ENCODE data around the gene RGS17.

RGS17 gene

GRCh38 chr6:153044295-153044694 lies 86.8 kb downstream of the RGS17 start:
- H3K4me3 ChIP-seq (ENCODE audit: low read depth, low read length), result no peak overlapping the region
- no peak for TF ChIP-seq CTCF (IDR thresholded peaks at IDR 0.05; ENCODE audit: borderline replicate concordance, insufficient read depth, low read depth, low read length)

- TF ChIP-seq CTCF (IDR thresholded peaks at IDR 0.05; ENCODE audit: borderline replicate concordance, insufficient read depth, low read depth, low read length), result no peak
- H3K4me3 ChIP-seq (ENCODE audit: low read depth, low read length), result no peak overlapping the region
These were observed 87.4 kb downstream of the RGS17 start for GRCh38 chr6:153043719-153044118.

DNA sequence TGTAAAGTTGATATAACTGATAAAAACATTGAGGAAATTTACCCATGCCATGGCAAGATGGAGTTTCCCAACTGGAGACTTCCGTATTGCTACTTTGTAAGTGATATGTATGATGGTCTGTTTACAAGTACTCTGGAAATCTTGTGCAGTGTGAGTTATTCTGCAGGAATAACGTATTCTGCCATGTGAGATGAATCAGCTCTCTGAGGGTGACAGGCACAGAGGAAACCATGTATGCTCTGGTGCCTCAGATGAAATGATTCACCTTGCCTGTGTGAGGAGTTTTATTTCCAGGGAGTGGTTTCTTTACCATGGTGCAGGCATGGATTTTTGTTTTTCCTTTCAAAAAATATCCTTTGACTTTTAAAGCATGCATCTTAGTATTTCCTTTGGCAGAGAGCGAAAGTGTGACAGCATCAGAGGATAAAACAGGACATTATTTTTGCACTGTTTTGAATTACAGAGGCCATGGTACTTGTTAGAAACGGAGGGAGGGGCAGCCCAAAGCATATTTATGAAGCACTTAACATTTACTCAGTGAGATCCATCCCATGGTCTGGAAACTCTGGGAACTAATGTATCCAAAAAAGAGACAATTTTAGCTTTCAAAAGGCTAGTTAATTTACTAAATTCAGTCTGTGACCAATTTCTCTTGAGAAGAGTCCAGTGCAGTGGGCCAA lies 92.6 kb downstream of the RGS17 start:
- no peak for TF ChIP-seq CTCF (IDR thresholded peaks at IDR 0.05; ENCODE audit: borderline replicate concordance, insufficient read depth, low read depth, low read length)
- H3K4me3 ChIP-seq (ENCODE audit: low read depth, low read length), result no peak overlapping the region

- no peak for TF ChIP-seq CTCF (IDR thresholded peaks at IDR 0.05; ENCODE audit: borderline replicate concordance, insufficient read depth, low read depth, low read length)
These were observed 96.9 kb downstream of the RGS17 start for GRCh38 chr6:153034139-153034538.

DNA sequence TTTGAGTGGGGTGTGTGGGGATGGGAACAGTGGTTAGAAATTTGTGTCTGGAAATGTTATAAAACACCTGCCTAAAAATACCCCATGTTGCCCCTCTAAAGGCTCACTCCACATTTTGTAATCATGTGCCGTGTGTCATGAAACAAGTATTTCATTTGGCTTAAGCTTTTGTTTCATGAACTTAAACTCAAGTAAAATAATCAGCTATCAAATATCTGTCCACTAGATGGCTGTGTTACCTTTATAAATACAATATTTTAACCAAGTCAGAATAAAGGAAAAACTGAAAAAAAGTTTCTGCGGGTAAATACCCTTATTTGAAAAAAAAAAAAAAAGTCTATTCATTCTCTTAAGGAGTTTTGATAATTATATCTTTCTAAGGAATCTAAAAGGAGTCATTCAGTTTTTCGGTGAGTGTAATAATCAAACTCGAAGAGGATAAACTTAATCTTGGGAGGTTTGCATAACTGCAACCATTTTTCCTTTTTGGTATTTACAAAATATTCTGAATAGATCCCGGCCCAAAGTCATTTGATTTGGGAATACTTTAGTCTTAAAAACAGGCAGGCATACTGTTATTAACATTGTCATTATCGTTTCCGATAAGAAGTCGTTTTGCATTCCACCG lies 98.7 kb downstream of the RGS17 start:
- 0 out of 2 replicates have a peak, but pooled peaks have one; percentile 2 for TF ChIP-seq CTCF (IDR thresholded peaks at IDR 0.05; ENCODE audit: borderline replicate concordance, insufficient read depth, low read depth, low read length)
- H3K4me3 ChIP-seq (ENCODE audit: low read depth, low read length), result no peak overlapping the region

More at GRCh38 chr6:153034139-153034538, 96.9 kb downstream of the RGS17 start:
- H3K4me3 ChIP-seq (ENCODE audit: low read depth, low read length), result no peak overlapping the region

DNA sequence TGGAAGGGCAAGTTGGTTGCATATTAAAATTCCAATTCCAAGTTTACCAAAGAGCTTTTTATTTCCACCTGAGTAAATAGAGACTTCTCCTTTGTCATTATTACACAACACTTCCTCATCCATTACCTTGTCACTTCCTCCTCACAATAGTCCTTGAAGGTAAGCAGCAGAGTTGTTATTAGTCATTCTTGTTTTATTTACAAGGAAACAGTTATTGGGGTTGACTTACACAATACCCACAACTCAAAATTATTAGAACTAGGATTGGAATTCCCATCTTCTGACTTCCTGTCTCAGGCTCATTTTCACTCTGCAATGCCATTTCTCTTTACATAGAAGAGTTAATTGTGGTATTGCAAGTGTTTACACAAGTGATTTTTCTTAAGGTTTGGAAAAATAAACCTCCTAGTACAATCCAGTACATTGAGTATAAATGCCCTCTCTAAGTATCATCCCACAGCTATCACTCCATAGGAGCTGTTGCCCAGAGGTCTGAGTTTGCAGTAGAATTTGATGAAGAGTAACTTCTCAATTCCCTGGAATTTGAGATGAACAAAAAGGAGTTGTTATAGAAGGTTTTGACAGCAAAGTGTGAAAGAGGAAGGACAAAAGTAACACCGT lies 99.6 kb downstream of the RGS17 start:
- no peak for TF ChIP-seq CTCF (IDR thresholded peaks at IDR 0.05; ENCODE audit: borderline replicate concordance, insufficient read depth, low read depth, low read length)
- H3K4me3 ChIP-seq (ENCODE audit: low read depth, low read length), result no peak overlapping the region

Measured in GM12875 (cell line).